ENCODE results near the gene NFIA. TPM values are rescaled to one million over a fixed set of nuclear protein-coding genes. Genes with fewer than 3 reads are reported as not detected.

NFIA gene
- polyA plus RNA-seq, 3 donors: 1.4 to 5.3 (median 2.4) TPM

DNA sequence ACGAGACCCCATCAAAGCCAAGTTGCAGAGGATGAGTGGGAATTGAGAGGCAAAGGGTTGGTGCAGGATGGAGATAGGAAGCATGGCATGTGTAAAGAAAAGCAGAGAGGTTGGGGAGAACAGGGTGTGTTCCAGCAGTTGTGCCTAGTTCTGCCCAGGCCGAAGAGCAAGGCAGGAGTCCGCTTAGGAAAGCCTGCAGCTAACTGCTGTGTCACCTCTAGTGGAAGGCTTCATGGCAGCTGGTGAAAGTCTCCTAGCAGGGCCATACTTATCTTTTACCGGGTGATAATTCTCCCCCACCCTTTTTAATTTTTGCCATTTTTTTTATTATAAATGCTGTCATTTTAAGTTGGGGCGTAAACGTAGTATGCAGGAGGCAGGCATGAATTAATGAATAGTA lies 93.6 kb downstream of the NFIA start:
- Histone ChIP-seq H3K9ac (ENCODE audit: insufficient read depth, low read length, poor library complexity, severe bottlenecking) (no peak overlapping the region), H3K4me3 (replicated peaks in 1 of 3; ENCODE audit: low read depth in 2 of 3, low read length in 3 of 3) (no peak overlapping the region), H3K4me1 (ENCODE audit: control insufficient read depth in 1 of 2, insufficient read depth in 2 of 2, low read length in 2 of 2) (no peaks in the 10 kb centered on the region), H3K79me2 (ENCODE audit: insufficient read depth, low read length) (no peaks in the 10 kb centered on the region), H3K9me3 (replicated peaks in 1 of 2; ENCODE audit: control insufficient read depth in 1 of 2, insufficient read depth in 1 of 2, low read length in 2 of 2) (no peaks in the 10 kb centered on the region), H3K36me3 (replicated peaks in 1 of 2; ENCODE audit: control insufficient read depth in 1 of 2, insufficient read depth in 2 of 2, low read length in 2 of 2) (no peaks in the 10 kb centered on the region), H3K27ac (ENCODE audit: low read depth in 1 of 2, low read length in 2 of 2) (no peak overlapping the region), H2AFZ (ENCODE audit: insufficient read depth, low read depth, low read length, poor library complexity, severe bottlenecking) (no peak overlapping the region), H4K20me1 (ENCODE audit: insufficient read depth, low read length) (no peaks in the 10 kb centered on the region), H3K4me2 (replicated peaks; ENCODE audit: extremely low read depth, low read length, poor library complexity, severe bottlenecking) (no peak overlapping the region), H3K27me3 (ENCODE audit: control insufficient read depth in 2 of 2, insufficient read depth in 2 of 2, low read length in 2 of 2) (no peaks in the 10 kb centered on the region)
- TF ChIP-seq, protein P1, sequence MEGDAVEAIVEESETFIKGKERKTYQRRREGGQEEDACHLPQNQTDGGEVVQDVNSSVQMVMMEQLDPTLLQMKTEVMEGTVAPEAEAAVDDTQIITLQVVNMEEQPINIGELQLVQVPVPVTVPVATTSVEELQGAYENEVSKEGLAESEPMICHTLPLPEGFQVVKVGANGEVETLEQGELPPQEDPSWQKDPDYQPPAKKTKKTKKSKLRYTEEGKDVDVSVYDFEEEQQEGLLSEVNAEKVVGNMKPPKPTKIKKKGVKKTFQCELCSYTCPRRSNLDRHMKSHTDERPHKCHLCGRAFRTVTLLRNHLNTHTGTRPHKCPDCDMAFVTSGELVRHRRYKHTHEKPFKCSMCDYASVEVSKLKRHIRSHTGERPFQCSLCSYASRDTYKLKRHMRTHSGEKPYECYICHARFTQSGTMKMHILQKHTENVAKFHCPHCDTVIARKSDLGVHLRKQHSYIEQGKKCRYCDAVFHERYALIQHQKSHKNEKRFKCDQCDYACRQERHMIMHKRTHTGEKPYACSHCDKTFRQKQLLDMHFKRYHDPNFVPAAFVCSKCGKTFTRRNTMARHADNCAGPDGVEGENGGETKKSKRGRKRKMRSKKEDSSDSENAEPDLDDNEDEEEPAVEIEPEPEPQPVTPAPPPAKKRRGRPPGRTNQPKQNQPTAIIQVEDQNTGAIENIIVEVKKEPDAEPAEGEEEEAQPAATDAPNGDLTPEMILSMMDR (IDR thresholded peaks at IDR 0.05): no peak
- Mint-ChIP-seq H3K4me3 (no peak overlapping the region), H3K27ac (no peak overlapping the region), H3K27me3 (ENCODE audit: low read depth in 3 of 3) (peaks cover 0 to 2% (median 0%) of the 10 kb centered on the region in 3 donors), H3K36me3 (peaks cover 1 to 2% of the 10 kb centered on the region in 2 donors), H3K4me1 (no peaks in the 10 kb centered on the region), H3K9me3 (no peaks in the 10 kb centered on the region)
- DNase-seq: no peak
- 72% methylated on average over 2 of the region's 6 CpGs for WGBS (ENCODE audit: insufficient coverage)
- intact Hi-C loops (cut with micrococcal nuclease): no loop called here

DNA sequence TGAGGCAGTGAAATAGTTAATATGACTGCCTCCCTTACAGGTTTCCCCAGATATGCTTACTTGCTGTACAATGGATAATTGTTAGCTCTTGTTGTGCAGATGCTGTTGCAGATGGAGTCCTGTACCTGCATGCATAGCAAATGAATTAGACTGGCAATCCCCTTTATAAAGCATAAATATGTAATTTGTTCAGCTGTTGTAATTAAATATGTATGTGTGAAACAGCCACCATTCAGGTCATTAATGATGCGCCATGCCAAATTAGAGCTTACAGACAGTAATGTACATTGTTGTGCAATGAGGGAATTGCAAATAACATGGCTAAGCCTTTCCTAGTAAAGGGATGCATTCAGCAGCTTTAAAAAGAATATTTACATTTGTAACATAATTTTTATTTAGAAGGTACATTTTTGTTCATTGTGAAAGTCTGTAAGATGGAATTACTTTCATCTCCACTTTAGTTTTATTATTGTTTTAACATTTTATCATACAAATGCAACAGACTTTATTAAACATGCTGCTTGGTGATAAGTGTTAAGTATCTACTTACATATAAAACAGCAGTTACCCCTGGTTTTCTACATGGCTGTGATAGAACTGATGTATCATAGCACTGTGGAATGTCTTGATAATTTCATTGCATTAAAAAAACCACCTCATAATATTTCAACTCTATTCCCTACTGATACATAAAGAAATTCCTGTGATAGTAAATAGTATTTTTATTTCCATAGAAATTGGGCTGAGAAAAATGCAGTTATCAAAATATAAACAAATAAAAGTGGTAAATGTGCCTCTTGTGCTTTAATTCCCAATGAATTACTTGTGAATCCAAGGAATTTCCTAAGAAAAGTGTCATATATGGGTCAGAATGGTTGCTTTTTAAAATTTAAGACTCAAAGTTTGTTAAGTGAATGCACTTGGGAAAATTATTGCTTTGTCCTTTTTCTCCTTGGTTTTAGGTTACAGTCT lies 99.0 kb downstream of the NFIA start:
- no peak overlapping the region for H3K4me2 ChIP-seq (replicated peaks; ENCODE audit: extremely low read depth, low read length, poor library complexity, severe bottlenecking)

More for the DNA sequence above, 99.0 kb downstream of the NFIA start:
- Mint-ChIP-seq H3K36me3 (peaks cover 0 to 2% of the 10 kb centered on the region in 2 donors), H3K4me1 (peaks cover 4% of the 10 kb centered on the region), H3K4me3 (no peak overlapping the region), H3K27me3 (ENCODE audit: low read depth in 3 of 3) (peaks cover 0 to 6% (median 0%) of the 10 kb centered on the region in 3 donors), H3K9me3 (peaks cover 0 to 2% (median 0%) of the 10 kb centered on the region in 7 donors), H3K27ac (no peak overlapping the region)
- no peak overlapping the region for H2AFZ ChIP-seq (ENCODE audit: insufficient read depth, low read depth, low read length, poor library complexity, severe bottlenecking)
- no peaks in the 10 kb centered on the region for H3K79me2 ChIP-seq (ENCODE audit: insufficient read depth, low read length)
- intact Hi-C loops (cut with micrococcal nuclease): no loop called here
- H3K9me3 ChIP-seq (replicated peaks in 1 of 2; ENCODE audit: control insufficient read depth in 1 of 2, insufficient read depth in 1 of 2, low read length in 2 of 2): no peaks in the 10 kb centered on the region
- no peak for DNase-seq
- H3K36me3 ChIP-seq (replicated peaks in 1 of 2; ENCODE audit: control insufficient read depth in 1 of 2, insufficient read depth in 2 of 2, low read length in 2 of 2): no peaks in the 10 kb centered on the region
- no peaks in the 10 kb centered on the region for H3K27me3 ChIP-seq (ENCODE audit: control insufficient read depth in 2 of 2, insufficient read depth in 2 of 2, low read length in 2 of 2)
- no peaks in the 10 kb centered on the region for H3K4me1 ChIP-seq (ENCODE audit: control insufficient read depth in 1 of 2, insufficient read depth in 2 of 2, low read length in 2 of 2)
- no peak overlapping the region for H3K27ac ChIP-seq (ENCODE audit: low read depth in 1 of 2, low read length in 2 of 2)
- WGBS (ENCODE audit: insufficient coverage): 100% methylated on average over 1 of the region's 1 CpG
- no peaks in the 10 kb centered on the region for H4K20me1 ChIP-seq (ENCODE audit: insufficient read depth, low read length)
- TF ChIP-seq, protein P1 (IDR thresholded peaks at IDR 0.05): no peak
- no peak overlapping the region for H3K4me3 ChIP-seq (replicated peaks in 1 of 3; ENCODE audit: low read depth in 2 of 3, low read length in 3 of 3)
- no peak overlapping the region for H3K9ac ChIP-seq (ENCODE audit: insufficient read depth, low read length, poor library complexity, severe bottlenecking)
